ENCODE data around the gene TOM1. TPM values are rescaled to one million over a fixed set of nuclear protein-coding genes. Genes with fewer than 3 reads are reported as not detected.

TOM1 gene
- total and polyA plus RNA-seq, 2 of the 13 experiments (the other 11 are each of a cell fraction or from before 2014, with no cell fraction given) = 30.8 to 87.3 TPM

DNA sequence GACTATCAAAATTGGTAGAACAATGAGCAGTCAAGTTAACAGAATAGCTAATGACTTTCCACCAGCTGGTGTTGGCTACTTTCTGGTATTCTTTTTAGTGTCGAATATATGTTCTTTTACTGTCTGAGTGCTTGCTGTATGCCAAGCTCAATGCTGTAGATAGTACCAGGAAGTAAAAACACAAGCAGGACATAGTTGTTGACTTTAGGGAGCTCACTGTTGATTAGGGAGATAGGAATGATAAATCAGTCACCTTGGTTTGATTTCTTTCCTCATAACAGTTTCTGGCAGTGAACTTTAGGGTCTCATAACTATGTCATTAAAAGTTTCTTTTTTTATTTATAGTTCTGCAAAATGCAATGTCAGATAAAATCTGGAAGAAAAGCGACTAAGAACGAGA lies 33.4 kb upstream of the TOM1 start (continued):
- TF ChIP-seq, protein P1, sequence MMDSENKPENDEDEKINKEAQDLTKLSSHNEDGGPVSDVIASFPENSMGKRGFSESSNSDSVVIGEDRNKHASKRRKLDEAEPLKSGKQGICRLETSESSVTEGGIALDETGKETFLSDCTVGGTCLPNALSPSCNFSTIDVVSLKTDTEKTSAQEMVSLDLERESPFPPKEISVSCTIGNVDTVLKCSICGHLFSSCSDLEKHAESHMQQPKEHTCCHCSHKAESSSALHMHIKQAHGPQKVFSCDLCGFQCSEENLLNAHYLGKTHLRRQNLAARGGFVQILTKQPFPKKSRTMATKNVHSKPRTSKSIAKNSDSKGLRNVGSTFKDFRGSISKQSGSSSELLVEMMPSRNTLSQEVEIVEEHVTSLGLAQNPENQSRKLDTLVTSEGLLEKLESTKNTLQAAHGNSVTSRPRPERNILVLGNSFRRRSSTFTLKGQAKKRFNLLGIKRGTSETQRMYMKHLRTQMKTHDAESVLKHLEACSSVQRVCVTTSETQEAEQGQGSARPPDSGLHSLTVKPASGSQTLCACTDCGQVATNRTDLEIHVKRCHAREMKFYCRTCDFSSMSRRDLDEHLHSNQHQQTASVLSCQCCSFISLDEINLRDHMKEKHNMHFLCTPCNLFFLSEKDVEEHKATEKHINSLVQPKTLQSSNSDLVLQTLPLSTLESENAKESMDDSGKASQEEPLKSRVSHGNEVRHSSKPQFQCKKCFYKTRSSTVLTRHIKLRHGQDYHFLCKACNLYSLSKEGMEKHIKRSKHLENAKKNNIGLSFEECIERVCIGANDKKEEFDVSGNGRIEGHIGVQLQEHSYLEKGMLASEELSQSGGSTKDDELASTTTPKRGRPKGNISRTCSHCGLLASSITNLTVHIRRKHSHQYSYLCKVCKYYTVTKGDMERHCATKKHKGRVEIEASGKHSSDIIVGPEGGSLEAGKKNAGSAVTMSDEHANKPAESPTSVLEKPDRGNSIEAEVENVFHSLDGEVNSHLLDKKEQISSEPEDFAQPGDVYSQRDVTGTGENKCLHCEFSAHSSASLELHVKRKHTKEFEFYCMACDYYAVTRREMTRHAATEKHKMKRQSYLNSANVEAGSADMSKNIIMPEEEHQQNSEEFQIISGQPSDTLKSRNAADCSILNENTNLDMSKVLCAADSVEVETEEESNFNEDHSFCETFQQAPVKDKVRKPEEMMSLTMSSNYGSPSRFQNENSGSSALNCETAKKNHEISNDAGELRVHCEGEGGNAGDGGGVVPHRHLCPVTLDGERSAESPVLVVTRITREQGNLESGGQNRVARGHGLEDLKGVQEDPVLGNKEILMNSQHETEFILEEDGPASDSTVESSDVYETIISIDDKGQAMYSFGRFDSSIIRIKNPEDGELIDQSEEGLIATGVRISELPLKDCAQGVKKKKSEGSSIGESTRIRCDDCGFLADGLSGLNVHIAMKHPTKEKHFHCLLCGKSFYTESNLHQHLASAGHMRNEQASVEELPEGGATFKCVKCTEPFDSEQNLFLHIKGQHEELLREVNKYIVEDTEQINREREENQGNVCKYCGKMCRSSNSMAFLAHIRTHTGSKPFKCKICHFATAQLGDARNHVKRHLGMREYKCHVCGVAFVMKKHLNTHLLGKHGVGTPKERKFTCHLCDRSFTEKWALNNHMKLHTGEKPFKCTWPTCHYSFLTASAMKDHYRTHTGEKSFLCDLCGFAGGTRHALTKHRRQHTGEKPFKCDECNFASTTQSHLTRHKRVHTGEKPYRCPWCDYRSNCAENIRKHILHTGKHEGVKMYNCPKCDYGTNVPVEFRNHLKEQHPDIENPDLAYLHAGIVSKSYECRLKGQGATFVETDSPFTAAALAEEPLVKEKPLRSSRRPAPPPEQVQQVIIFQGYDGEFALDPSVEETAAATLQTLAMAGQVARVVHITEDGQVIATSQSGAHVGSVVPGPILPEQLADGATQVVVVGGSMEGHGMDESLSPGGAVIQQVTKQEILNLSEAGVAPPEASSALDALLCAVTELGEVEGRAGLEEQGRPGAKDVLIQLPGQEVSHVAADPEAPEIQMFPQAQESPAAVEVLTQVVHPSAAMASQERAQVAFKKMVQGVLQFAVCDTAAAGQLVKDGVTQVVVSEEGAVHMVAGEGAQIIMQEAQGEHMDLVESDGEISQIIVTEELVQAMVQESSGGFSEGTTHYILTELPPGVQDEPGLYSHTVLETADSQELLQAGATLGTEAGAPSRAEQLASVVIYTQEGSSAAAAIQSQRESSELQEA (CRISPR knock-in tag; IDR thresholded peaks at IDR 0.05; ENCODE audit: not compliant biosample characterization) = no peak

DNA sequence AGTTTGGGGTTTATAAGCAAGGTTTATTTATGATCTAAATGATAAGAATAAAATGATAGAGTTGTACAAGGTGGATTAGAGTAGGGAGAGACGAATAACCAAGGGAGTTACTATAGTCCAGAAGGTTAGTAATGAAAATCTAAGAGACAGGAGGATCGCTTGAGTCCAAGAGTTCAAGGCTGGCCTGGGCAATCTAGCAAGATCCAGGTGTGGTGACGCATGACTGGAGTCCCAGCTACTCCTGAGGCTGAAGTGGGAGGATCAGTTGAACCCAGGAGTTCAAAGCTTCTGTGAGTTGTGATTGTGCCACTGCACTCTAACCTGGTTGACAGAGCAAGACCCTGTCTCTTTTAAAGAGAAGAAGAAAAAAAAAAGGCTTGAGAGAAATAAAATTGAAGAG lies 30.1 kb upstream of the TOM1 start:
- peaks cover 10 to 67% of the 10 kb centered on the region in 2 experiments for H3K36me3 ChIP-seq (replicated peaks in 1 of 2; ENCODE audit: control insufficient read depth in 1 of 2, insufficient read depth in 2 of 2, low read length in 2 of 2)
- DNase-seq (ENCODE audit: low spot score) (no peak), FAIRE-seq (no peak), ATAC-seq (no peak)
- no peak overlapping the region for H3K4me2 ChIP-seq (ENCODE audit: low read depth, low read length)
- no peaks in the 10 kb centered on the region for H3K9me3 ChIP-seq (ENCODE audit: low read length)
- intact Hi-C loops (cut with micrococcal nuclease; ENCODE audit: unreplicated experiment) (no loop called here), in situ Hi-C loops (cut with HindIII; ENCODE audit: extremely low pct_ligation_motif_present, low pct_unique_long_range_greater_than_20kb) (no loop called here)
- no peak overlapping the region for H3K27ac ChIP-seq (ENCODE audit: extremely low read length, insufficient read depth, low read length)
- BruUV-seq (replicated peaks) = no TSS peak
- H4K20me1 ChIP-seq (ENCODE audit: insufficient read depth, low read length) = no peaks in the 10 kb centered on the region
- H2AFZ ChIP-seq (ENCODE audit: low read length) = no peak overlapping the region
- ChIA-PET POLR2A (no interaction called here), CTCF (ENCODE audit: low intra/inter-chr PET ratio, low total read pairs) (no interaction called here)
- H3K4me1 ChIP-seq (ENCODE audit: insufficient read depth, low read length) = peaks cover 15% of the 10 kb centered on the region
- H3K4me3 ChIP-seq (replicated peaks in 1 of 3; ENCODE audit: insufficient read depth in 1 of 3, low read depth in 2 of 3, low read length in 3 of 3) = no peak overlapping the region
- TF ChIP-seq XRCC5 (optimal IDR thresholded peaks at IDR 0.05; ENCODE audit: low read length) = no peak
- TF ChIP-seq, protein P2, sequence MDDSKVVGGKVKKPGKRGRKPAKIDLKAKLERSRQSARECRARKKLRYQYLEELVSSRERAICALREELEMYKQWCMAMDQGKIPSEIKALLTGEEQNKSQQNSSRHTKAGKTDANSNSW (CRISPR knock-in tag; IDR thresholded peaks at IDR 0.05; ENCODE audit: borderline replicate concordance) = no peak
- TF ChIP-seq ZMYM3 (CRISPR knock-in tag; IDR thresholded peaks at IDR 0.05) = no peak
- no peak for TF ChIP-seq POGZ (CRISPR knock-in tag; IDR thresholded peaks at IDR 0.05)
- no peak for TF ChIP-seq FOSL2 (CRISPR knock-in tag; IDR thresholded peaks at IDR 0.05)
- TF ChIP-seq MYNN (CRISPR knock-in tag; IDR thresholded peaks at IDR 0.05; ENCODE audit: low read depth) = no peak
- no peak for TF ChIP-seq HOXA5 (CRISPR knock-in tag; IDR thresholded peaks at IDR 0.05)
- TF ChIP-seq JUNB (CRISPR knock-in tag; IDR thresholded peaks at IDR 0.05; ENCODE audit: borderline replicate concordance) = no peak
- TF ChIP-seq RNF2 (conservative IDR thresholded peaks at IDR 0.05; ENCODE audit: low read depth) = no peak
- 96% methylated on average over 3 of the region's 3 CpGs for WGBS (ENCODE audit: low lambda C conversion rate)
- H3K9ac ChIP-seq (ENCODE audit: insufficient read depth, low read depth, low read length) = no peak overlapping the region
- H3K27me3 ChIP-seq (ENCODE audit: control insufficient read depth in 1 of 2, insufficient read depth in 2 of 2, low read length in 2 of 2) = no peaks in the 10 kb centered on the region
- no peaks in the 10 kb centered on the region for H3K79me2 ChIP-seq (ENCODE audit: insufficient read depth, low read length)
